ENCODE results near the gene CCDC71L.
A peak's percentile ranks its signal among the peaks of the same experiment; 100 is the strongest.

CCDC71L gene

GRCh38 chr7:106659963-106660861, 746 bp downstream of the CCDC71L start:
- peak overlapping the region; percentile 73 for H3K4me3 ChIP-seq (ENCODE audit: low read length)
- peak; percentile 62 for DNase-seq (ENCODE audit: low read depth, low spot score)

- DNase-seq (ENCODE audit: low read depth, low spot score) = no peak
- peak overlapping the region; percentile 73 for H3K4me3 ChIP-seq (ENCODE audit: low read length)
Observed at GRCh38 chr7:106659166-106659962, 1.6 kb downstream of the CCDC71L start.

- no peak overlapping the region for H3K4me3 ChIP-seq (ENCODE audit: low read length)
- no peak for DNase-seq (ENCODE audit: low read depth, low spot score)
Observed at GRCh38 chr7:106658316-106659165, 2.4 kb downstream of the CCDC71L start.

- no peak for DNase-seq (ENCODE audit: low read depth, low spot score)
- H3K4me3 ChIP-seq (ENCODE audit: low read length) = no peak overlapping the region
Observed at GRCh38 chr7:106657085-106657991, 3.6 kb downstream of the CCDC71L start.

GRCh38 chr7:106655703-106656498, 5.1 kb downstream of the CCDC71L start:
- H3K4me3 ChIP-seq (ENCODE audit: low read length) = no peak overlapping the region
- no peak for DNase-seq (ENCODE audit: low read depth, low spot score)

GRCh38 chr7:106653488-106653887, 7.5 kb downstream of the CCDC71L start:
- no peak overlapping the region for H3K4me3 ChIP-seq (ENCODE audit: low read length)
- no peak for DNase-seq (ENCODE audit: low read depth, low spot score)

GRCh38 chr7:106652909-106653308, 8.0 kb downstream of the CCDC71L start:
- no peak for DNase-seq (ENCODE audit: low read depth, low spot score)
- H3K4me3 ChIP-seq (ENCODE audit: low read length) = no peak overlapping the region

- no peak overlapping the region for H3K4me3 ChIP-seq (ENCODE audit: low read length)
- no peak for DNase-seq (ENCODE audit: low read depth, low spot score)
Observed at GRCh38 chr7:106652092-106652491, 8.9 kb downstream of the CCDC71L start.

- no peak for DNase-seq (ENCODE audit: low read depth, low spot score)
- no peak overlapping the region for H3K4me3 ChIP-seq (ENCODE audit: low read length)
Observed at GRCh38 chr7:106646256-106646655, 14.7 kb downstream of the CCDC71L start.

GRCh38 chr7:106644999-106645398, 16.0 kb downstream of the CCDC71L start:
- H3K4me3 ChIP-seq (ENCODE audit: low read length) = no peak overlapping the region
- no peak for DNase-seq (ENCODE audit: low read depth, low spot score)

- DNase-seq (ENCODE audit: low read depth, low spot score) = no peak
- H3K4me3 ChIP-seq (ENCODE audit: low read length) = no peak overlapping the region
Observed at GRCh38 chr7:106643216-106644000, 17.6 kb downstream of the CCDC71L start.

GRCh38 chr7:106641416-106641815, 19.5 kb downstream of the CCDC71L start:
- DNase-seq (ENCODE audit: low read depth, low spot score) = no peak
- no peak overlapping the region for H3K4me3 ChIP-seq (ENCODE audit: low read length)

- no peak for DNase-seq (ENCODE audit: low read depth, low spot score)
- no peak overlapping the region for H3K4me3 ChIP-seq (ENCODE audit: low read length)
Observed at GRCh38 chr7:106640368-106641141, 20.4 kb downstream of the CCDC71L start.

GRCh38 chr7:106639476-106640334, 21.3 kb downstream of the CCDC71L start:
- DNase-seq (ENCODE audit: low read depth, low spot score) = no peak
- H3K4me3 ChIP-seq (ENCODE audit: low read length) = no peak overlapping the region

GRCh38 chr7:106635411-106635810, 25.5 kb downstream of the CCDC71L start:
- no peak for DNase-seq (ENCODE audit: low read depth, low spot score)
- no peak overlapping the region for H3K4me3 ChIP-seq (ENCODE audit: low read length)

All from Jurkat, Clone E6-1 (cell line).